VCaP (cell line): ENCODE results near the gene CFAP57.

Experiments used
- H3K27ac ChIP-seq: fragments of 450-650 bp; 2 replicates; pipeline ENCODE4 v1.5.1; 2017
- TF ChIP-seq, protein P1 (sequence below): fragments of 450-650 bp; conservative IDR thresholded peaks from 2 replicates; pipeline ENCODE4 v1.5.1; 2017; ENCODE audit warnings: mild to moderate bottlenecking, moderate library complexity

Gene CFAP57

DNA sequence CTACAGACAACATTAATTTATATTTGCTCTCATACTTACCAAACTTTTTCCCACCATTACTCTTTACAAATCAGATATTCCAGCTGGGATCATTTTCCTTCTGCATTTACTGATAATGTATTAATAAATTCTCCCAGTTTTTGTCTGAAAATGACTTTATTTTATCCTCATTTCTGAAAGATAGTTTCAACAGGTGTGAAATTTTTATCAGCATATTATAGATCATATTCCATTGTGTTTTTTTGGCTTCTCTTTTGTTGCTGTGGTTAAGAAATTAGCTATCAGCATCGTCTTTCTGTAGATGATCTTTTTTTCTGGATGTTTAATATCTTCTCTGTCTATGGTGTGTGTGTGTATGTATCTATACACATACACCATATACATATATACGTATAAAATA is 2.7 kb downstream of the CFAP57 start:
- TF ChIP-seq, protein P1, sequence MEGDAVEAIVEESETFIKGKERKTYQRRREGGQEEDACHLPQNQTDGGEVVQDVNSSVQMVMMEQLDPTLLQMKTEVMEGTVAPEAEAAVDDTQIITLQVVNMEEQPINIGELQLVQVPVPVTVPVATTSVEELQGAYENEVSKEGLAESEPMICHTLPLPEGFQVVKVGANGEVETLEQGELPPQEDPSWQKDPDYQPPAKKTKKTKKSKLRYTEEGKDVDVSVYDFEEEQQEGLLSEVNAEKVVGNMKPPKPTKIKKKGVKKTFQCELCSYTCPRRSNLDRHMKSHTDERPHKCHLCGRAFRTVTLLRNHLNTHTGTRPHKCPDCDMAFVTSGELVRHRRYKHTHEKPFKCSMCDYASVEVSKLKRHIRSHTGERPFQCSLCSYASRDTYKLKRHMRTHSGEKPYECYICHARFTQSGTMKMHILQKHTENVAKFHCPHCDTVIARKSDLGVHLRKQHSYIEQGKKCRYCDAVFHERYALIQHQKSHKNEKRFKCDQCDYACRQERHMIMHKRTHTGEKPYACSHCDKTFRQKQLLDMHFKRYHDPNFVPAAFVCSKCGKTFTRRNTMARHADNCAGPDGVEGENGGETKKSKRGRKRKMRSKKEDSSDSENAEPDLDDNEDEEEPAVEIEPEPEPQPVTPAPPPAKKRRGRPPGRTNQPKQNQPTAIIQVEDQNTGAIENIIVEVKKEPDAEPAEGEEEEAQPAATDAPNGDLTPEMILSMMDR: no peak
- H3K27ac ChIP-seq: no peak overlapping the region

DNA sequence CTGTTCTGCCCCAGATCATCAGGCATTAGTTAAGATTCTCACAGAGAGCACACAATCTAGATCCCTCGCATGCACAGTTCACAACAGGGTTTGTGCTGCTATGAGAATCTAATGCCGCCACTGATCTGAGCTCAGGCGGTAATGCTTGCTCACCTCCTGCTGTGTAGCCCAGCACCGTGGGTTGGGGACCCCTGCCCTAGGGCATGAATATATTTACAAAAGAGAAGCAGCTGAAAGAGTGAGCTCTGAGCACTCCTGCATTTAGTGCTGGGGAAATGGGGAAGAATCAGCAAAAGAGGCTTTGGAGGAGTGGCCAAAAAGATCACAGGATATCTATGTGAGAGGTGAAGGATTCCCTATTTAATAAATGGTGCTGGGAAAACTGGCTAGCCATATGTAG is 5.6 kb downstream of the CFAP57 start:
- no peak overlapping the region for H3K27ac ChIP-seq
- TF ChIP-seq, protein P1: no peak

DNA sequence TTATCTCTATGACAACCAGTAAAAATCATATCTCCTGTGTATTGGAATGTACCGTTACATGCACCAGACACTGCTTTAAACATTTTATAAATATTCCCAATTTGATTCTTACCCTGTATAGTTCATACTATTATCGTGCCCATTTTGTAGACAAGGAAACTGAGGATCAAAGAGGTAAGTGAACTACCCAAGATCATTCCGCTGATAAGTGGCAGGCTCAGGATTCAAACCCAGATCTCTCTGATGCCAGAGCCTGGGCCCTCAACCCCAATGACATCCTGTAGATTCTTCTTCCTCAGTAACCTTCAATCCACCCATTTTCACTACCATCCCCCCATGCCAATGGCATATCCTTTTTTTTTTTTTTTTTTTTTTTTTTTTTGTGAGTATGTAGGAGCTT is 12.3 kb downstream of the CFAP57 start:
- no peak overlapping the region for H3K27ac ChIP-seq
- TF ChIP-seq, protein P1: no peak

DNA sequence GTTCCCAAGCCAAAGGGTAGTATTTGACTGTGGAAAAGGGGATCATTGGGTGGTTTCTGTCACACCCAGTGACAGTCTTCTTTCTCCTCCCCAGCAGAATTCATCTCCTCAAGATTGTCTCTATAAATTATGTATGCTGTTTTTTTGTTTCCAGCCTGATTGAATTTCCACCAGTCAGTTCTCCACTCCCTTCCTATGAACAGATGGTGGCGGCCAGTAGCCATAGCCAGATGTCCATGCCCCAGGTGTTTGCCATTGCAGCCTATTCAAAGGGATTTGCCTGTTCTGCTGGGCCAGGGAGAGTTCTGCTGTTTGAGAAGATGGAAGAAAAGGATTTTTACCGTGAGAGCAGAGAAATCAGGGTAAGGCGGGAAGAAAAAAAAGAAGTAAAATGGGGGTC is 12.9 kb downstream of the CFAP57 start:
- H3K27ac ChIP-seq: no peak overlapping the region
- TF ChIP-seq, protein P1: no peak

DNA sequence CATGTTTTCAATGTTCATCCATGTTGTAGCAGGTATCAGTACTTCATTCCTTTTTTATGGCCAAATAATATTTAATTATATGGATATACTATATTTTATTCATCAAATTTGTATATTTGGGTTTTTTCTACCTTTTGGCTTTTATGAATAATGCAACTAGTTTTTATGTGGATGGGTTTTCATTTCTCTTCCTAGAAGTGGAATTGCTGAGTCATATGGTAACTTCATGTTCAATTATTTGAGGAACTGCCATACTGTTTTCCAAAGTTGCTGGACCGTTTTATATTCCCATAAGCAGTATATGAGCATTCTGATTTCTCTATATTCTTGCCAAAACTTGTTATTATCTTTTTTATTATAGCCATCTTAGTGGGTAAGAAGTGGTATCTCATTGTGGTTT is 16.0 kb downstream of the CFAP57 start:
- no peak overlapping the region for H3K27ac ChIP-seq
- TF ChIP-seq, protein P1: no peak

DNA sequence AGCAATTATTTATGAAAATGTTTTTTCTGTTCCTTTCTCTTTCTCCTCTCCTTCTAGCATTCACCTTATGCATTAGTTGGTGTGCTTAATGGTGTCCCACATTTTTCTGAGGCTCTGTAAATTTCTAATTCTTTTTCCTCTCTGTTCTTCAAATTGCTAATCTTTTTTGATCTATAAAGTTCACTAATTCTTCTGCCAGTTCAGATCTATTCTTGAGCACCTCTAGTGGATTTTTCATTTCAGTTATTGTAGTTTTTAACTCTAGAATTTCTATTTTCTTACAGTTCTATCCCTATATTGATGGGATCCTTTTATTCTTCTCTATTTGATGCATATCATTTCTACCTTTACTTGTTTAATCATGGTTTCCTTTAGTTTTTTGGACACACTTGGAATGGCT is 22.4 kb downstream of the CFAP57 start:
- no peak overlapping the region for H3K27ac ChIP-seq
- TF ChIP-seq, protein P1: no peak

DNA sequence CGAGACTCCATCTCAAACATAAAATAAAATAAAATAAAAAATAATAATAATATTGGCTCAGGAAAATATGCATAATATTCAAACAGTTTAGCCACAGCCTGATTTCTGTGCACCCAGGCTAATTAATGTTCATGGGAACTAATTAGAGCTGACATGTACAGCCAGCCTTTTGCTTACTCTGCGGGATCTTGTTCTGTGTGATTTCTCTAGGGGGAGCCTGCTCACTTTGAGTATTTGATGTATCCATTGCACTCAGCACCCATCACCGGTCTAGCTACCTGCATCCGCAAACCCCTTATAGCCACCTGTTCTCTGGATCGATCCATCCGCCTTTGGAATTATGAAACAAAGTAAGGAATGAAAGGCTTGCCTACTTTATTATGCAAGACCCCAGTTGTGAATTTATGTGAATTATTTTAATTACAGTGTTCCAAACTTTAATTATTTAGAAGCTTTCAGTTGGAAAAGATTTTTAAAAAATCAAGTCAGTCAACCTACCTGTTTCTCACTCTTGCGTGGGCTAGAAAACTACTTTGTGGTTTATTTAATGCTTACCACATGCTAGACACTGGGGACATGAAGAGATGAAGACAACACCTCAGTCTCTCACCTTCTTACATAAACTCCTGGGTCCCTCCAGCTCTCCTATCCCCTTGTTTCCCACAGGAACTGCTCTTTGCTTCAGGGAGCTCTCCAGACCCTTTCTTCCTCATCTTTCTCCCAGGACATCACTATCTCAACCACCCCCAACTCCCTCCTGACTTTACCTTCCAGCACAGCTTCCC is 25.4 kb downstream of the CFAP57 start:
- TF ChIP-seq, protein P1: peak; percentile 20; the same call in 1 of the 2 replicates
- no peak overlapping the region for H3K27ac ChIP-seq
